HG02938 (cell line): ENCODE measurements around the gene SORBS2.

Source experiments
- ATAC-seq: cut with Tn5 transposase; IDR thresholded peaks from one replicate; pipeline ENCODE4 v1.9.1; 2021; ENCODE audit warnings: mild to moderate bottlenecking, moderate library complexity; ENCODE audit not compliant: unreplicated experiment

SORBS2 gene

DNA sequence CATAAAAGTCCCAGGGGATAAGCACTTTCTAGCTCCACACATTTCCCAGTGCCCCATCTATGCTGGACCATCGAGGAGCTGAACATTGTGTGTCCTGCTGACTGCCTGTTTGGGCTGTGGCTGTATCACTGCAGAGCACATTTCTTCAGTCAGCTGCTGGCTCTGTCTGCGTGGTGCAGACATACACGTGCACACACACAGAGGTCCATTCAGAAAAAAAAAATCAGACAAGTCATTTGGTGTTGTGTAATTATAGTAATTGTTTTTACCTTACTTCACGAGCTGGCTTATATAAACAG is 275.6 kb downstream of the SORBS2 start:
- no peak for ATAC-seq

DNA sequence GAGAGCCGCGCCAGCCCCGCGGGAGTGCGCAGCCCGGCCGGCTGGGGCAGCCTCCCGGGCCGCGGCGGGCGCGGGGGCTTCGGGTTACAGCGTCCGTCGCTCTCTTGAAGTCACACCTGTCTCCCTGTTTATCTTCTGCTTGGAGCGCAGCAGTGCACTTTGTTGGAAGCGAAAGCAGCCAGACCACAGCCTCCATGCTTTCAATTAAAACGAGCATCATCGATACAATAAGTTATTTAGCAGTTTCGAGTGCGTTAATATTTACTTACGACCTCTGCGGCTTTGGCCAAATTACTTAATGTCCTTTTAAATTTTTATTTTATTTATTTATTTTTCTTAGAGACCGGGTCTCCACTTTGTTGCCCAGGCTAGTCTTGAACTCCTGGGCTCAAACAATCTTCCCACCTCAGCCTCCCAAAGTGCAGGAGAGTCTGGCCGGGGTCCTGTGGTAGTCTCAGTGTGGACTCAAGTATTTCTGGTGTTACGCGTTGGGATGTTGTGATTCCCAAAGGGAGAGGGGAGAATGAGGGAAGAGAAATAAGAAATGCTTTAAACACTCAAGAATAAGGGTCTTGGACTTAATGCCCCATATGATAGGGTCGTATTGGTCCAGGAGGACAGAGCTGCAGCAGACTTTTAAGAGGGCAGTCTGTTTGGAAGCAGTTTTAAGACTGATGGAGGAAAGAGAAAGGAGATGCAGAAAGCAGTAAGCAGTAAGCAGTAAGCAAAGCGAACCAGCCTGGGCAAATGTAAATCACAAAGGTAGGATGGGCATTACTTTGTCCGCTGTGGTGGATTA is 276.2 kb downstream of the SORBS2 start:
- ATAC-seq, result no peak
